ENCODE measurements around the gene AK6.
A peak's percentile ranks its signal among the peaks of the same experiment; 100 is the strongest.
"Not testable (repeated sequence)": the region's sequence is repeated elsewhere in the genome, so short reads cannot be mapped to it uniquely, and the experiment has no call there.

Gene AK6

GRCh38 chr5:69369340-69370121, at the start of gene AK6, which contains the start of the genes RAD17 and TAF9:
TSS of gene AK6 (minus strand) at chr5:69369520. CDS start at chr5:69369490, 30 bp downstream.
TSS of gene RAD17 (plus strand) at chr5:69369818. CDS start at chr5:69372209, 2,391 bp downstream.
TSS of gene TAF9 (minus strand) at chr5:69369520. CDS start at chr5:69365737, 3,783 bp downstream.
- peak; percentile 87 for DNase-seq

- DNase-seq: no peak
Observed at GRCh38 chr5:69418554-69418953, 49.2 kb upstream of the AK6 start.

GRCh38 chr5:69416699-69417098, 47.4 kb upstream of the AK6 start:
- no peak for DNase-seq

GRCh38 chr5:69416180-69416579, 46.9 kb upstream of the AK6 start:
- no peak for DNase-seq

GRCh38 chr5:69415584-69415958, 46.3 kb upstream of the AK6 start:
- DNase-seq: no peak

GRCh38 chr5:69414885-69415583, 45.7 kb upstream of the AK6 start, which contains the start of gene MARVELD2:
TSS of gene MARVELD2 (plus strand) at chr5:69415116. CDS start at chr5:69419386, 4,270 bp downstream.
- DNase-seq: peak; percentile 41

GRCh38 chr5:69404659-69405330, 35.5 kb upstream of the AK6 start:
- DNase-seq: no peak

- no peak for DNase-seq
Observed at GRCh38 chr5:69378376-69378775, 9.1 kb upstream of the AK6 start.

GRCh38 chr5:69374911-69375446, 5.7 kb upstream of the AK6 start:
- DNase-seq: no peak

- DNase-seq: no peak
Observed at GRCh38 chr5:69372394-69372793, 3.1 kb upstream of the AK6 start.

- not testable (repeated sequence) for DNase-seq
Observed at GRCh38 chr5:69370335-69370734, 1.0 kb upstream of the AK6 start.

- DNase-seq: no peak
Observed at GRCh38 chr5:69368458-69369339, 621 bp downstream of the AK6 start.

- no peak for DNase-seq
Observed at GRCh38 chr5:69367697-69368279, 1.5 kb downstream of the AK6 start.

- no peak for DNase-seq
Observed at GRCh38 chr5:69364850-69365249, 4.5 kb downstream of the AK6 start.

GRCh38 chr5:69364414-69364813, 4.9 kb downstream of the AK6 start:
- DNase-seq: no peak

GRCh38 chr5:69360442-69360841, 8.9 kb downstream of the AK6 start:
- DNase-seq: no peak

- no peak for DNase-seq
Observed at GRCh38 chr5:69359699-69360098, 9.6 kb downstream of the AK6 start.

GRCh38 chr5:69350664-69351063, 18.7 kb downstream of the AK6 start:
- no peak for DNase-seq

- no peak for DNase-seq
Observed at GRCh38 chr5:69343083-69343482, 26.2 kb downstream of the AK6 start.

- no peak for DNase-seq
Observed at GRCh38 chr5:69341520-69342161, 27.7 kb downstream of the AK6 start.

- no peak for DNase-seq
Observed at GRCh38 chr5:69335341-69335935, 33.9 kb downstream of the AK6 start.
